ENCODE measurements around the gene IRF9.

DNA sequence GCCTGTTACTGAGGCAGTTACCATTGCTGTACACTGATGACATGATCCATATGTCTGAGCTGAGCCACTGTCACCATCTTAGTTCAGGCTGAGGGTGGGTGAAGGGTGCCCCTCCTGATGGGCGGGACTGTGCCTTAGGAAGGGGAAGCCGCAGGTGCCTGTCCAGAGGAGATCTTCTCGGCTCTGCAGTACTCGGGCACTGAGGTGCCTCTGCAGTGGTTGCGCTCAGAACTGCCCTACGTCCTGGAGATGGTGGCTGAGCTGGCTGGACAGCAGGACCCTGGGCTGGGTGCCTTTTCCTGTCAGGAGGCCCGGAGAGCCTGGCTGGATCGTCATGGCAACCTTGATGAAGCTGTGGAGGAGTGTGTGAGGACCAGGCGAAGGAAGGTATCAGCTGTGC is 10.1 kb upstream of the IRF9 start:
- no peak for TF ChIP-seq CTCF (IDR thresholded peaks at IDR 0.05)
- TF ChIP-seq ZFX (IDR thresholded peaks at IDR 0.05; ENCODE audit: borderline replicate concordance), result no peak
